Measurements from ENCODE around the gene ENDOD1. TPM values are rescaled to one million over a fixed set of nuclear protein-coding genes. Genes with fewer than 3 reads are reported as not detected.
"Not testable (repeated sequence)": the region's sequence is repeated elsewhere in the genome, so short reads cannot be mapped to it uniquely, and the experiment has no call there.

ENDOD1 gene
- total RNA-seq, 1 experiment from 2014 or later: 16.2 TPM

DNA sequence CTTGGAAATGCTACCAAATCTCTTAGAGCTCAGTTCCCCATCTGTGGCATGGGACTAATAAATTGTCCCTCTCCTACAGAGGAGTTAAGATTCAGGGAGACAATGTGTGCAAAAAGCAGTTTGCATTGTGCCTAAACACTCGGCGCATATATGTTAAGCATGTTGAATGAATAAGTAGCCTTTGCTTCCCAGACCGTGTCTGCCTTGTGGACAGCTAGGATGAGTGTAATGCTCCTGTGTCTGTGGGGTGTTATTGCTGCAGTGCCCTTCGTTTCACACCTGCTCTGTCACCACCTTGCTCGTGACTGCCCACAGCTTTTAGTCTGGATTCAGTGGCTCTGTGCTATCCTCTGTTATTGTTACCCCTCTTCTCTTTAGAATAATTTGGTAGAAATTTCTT is 14.1 kb downstream of the ENDOD1 start:
- no peak for DNase-seq (ENCODE audit: low read depth)

DNA sequence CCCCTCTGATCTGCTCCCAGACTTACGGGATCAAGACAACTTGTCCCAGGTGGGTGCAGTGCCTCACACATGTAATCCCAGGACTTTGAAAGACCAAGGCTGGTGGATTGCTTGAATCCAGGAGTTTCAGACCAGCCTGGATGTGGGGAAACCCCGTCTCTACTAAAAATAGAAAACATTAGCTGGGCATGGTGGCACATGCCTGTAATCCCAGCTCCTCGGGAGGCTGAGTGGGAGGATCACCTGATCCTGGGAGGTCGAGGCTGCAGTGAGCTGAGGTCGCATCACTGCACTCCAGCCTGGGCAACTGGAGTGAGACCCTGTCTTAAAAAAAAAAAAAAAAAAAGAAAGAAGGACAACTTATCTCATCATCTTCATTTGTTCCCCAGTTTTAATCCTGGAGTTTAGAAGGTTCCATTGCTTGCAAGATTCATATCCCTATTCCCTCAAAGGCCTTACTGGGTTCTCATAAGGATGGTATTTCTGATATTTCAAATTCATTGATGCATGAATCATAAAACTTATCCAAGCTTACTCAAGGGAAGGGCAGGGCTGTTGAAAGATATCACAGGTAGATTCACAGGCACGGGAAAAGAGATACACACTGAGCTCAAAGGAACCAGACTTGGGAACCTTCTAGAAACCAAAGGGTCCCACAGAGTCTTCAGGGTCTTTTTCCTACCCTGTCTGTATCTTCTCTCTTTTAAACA is 14.6 kb downstream of the ENDOD1 start:
- DNase-seq (ENCODE audit: low read depth): no peak

DNA sequence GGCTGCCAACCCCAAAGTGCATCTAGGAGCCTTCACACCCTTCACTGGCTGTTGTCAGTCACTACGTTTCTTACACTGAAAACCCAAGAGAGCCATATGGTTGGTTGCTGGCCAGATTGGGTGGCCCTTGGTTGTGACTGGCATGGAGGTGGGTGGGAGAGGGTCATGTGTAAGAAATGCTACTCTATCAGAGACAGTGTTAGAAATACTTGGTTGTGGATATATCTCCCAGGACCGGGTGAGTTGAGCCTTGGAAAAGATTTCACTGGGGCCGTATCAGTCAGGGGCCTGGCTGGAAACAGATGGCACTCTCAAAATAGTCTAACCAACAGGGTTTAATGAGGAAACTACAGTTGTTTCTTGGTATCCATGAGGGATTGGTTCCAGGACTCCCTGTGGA is 15.2 kb downstream of the ENDOD1 start:
- no peak for DNase-seq (ENCODE audit: low read depth)

GRCh38 chr11:95108159-95108611 is 18.5 kb downstream of the ENDOD1 start:
- DNase-seq (ENCODE audit: low read depth): peak; percentile 87

- peak; percentile 71 for DNase-seq (ENCODE audit: low read depth)
These were observed 19.3 kb downstream of the ENDOD1 start for GRCh38 chr11:95108671-95109551.

DNA sequence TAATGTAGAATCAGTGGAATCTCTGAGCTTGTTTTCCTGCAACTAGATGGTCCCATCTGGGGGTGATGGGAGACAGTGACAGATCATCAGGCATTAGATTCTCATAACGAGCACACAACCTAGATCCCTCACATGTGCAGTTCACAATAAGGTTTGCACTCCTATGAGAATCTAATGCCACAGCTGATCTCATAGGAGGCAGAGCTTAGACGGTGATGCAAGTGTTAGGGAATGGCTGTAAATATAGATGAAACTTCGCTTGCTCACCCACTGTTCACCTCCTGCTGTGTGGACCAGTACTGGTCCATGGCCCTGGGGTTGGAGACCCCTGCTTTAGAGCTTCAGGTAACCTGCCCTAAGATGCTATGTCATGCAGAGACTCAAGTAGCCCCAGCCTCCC is 21.8 kb downstream of the ENDOD1 start:
- DNase-seq (ENCODE audit: low read depth): not testable (repeated sequence)

DNA sequence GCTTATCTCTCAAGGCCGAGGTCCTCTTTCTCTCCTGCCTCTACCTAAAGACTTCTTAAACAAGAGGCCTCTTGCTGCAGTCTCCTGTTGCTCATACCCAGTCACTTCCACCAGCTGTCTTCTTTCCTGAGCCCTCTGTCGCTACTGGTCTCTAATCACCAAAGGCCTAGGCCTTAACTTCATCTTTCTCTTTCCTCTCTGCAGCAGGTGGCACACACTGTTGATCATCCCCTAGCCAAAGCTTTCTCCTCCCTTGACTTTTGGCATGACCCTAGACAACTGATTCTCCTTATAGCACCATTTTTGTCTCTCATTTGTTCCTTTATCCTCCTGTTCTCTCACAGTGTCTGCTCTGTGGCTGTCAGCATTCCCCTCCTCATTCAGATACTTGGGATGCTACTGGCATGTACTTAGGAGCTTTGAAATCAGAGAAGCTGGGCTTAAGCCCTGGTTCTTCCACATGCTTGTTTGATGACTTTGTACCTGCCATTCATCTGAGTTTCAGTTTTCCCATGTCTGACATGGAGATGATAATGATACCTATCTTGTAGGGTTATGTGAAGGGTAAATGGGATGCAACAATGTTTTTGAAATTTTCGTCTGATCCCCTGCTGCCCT is 22.4 kb downstream of the ENDOD1 start:
- no peak for DNase-seq (ENCODE audit: low read depth)

- DNase-seq (ENCODE audit: low read depth): no peak
These were observed 26.0 kb downstream of the ENDOD1 start for GRCh38 chr11:95115597-95115996.

DNA sequence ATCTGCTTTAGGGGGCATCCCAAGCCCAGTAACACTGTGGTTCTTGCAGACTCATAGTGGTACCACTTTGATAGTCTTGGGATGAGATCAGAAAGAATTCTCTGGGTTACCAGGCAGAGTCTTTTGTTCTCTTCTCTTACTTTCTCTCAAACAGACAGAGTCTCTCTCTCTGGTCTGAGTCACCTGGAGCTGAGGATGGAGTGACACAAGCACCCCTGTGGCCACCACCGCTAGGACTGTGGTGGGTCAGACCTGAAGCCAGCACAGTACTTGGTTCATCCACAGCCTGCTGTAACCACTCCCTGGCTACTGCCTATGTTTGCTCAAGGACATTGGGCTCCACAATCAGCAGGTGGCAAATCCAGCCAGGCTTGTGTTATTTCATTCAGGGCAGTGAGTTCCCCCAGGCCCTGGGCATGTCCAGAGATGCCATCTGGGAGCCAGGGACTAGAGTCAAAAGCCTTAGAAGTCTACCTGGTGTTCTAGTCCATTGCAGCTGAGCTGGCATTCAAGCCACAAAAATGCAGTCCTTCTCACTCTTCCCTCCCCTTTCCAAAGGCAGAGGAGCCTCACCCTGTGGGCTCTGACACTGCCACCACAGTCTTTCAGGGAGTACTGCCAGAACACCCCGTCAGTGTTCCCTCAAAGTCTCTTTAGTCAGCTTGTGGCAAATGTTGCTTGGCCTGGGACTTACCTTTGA is 29.9 kb downstream of the ENDOD1 start:
- DNase-seq (ENCODE audit: low read depth): no peak

GRCh38 chr11:95121698-95122097 is 32.1 kb downstream of the ENDOD1 start:
- DNase-seq (ENCODE audit: low read depth): no peak

- DNase-seq (ENCODE audit: low read depth): no peak
These were observed 33.9 kb downstream of the ENDOD1 start for GRCh38 chr11:95123556-95123955.

DNA sequence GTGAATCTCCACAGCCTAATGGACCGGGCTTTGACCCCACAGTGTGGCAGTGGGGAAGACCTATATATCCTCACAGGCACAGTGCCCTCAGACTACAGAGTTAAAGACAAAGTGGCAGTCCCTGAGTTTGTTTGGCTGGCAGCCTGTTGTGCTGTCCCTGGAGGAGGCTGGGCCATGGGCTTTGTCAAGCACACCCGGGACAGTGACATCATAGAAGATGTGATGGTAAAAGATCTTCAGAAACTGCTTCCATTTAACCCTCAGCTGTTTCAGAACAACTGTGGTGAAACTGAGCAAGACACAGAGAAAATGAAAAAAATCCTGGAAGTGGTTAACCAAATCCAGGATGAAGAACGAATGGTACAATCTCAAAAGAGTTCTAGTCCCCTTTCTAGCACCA is 39.0 kb downstream of the ENDOD1 start:
- no peak for DNase-seq (ENCODE audit: low read depth)

DNA sequence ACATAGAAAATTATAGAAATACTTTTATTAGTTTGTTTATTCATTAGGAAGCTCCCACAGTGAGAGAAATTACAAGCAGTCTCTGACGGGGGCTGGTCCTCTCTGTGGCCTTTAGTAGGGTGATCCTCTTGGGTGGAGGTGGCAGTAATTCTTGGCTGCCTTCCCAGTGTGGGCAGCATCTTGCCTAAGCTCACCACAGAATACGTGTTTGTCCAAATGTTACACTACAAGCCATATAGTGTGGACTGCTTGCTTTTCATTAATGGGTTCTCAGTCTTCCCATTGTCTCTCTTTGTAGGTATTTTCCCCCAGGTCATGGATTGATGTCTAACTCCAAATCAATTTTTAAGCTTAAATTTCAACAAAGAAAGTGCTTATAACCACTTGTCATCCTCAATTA is 43.3 kb downstream of the ENDOD1 start:
- peak; percentile 35 for DNase-seq (ENCODE audit: low read depth)

- peak; percentile 59 for DNase-seq (ENCODE audit: low read depth)
These were observed 44.8 kb downstream of the ENDOD1 start for GRCh38 chr11:95134491-95134890.

DNA sequence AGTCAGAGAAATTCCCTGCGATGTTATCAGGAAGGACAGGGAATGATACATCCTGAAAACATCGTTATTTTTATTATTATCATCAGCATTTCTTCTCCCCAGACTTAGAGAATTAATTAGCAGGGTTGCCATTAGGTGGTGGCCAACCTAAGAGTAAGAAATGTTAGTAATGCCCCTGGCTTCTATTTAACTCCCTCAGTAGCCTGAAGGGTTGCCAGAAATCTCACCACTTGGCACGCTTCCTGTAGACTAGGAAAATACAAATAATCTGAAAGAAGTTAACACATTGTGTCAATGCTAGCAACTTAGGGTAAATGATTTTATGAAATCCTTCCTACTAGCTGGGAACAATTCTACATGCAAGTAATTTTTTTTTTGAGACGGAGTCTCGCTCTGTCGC is 45.5 kb downstream of the ENDOD1 start:
- DNase-seq (ENCODE audit: low read depth): no peak

DNA sequence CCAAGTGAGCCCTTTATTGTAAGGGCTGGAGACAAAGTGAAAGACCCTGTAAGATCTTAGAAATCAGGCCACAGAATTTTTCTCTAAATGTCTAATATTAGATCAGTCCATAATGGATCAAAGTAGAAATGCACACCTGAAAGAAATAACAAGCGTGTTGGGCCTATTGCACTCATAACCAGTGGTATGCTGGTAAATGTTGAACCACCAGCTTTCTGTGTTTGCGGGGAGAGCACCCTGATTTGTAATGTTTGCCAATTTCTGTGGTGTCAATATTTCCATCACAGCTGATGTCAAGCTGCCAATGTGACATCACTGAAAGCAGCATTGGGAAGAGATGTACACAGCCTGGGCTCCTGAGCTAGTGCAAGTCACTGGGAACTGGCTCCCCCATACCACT is 46.2 kb downstream of the ENDOD1 start:
- DNase-seq (ENCODE audit: low read depth): no peak

DNA sequence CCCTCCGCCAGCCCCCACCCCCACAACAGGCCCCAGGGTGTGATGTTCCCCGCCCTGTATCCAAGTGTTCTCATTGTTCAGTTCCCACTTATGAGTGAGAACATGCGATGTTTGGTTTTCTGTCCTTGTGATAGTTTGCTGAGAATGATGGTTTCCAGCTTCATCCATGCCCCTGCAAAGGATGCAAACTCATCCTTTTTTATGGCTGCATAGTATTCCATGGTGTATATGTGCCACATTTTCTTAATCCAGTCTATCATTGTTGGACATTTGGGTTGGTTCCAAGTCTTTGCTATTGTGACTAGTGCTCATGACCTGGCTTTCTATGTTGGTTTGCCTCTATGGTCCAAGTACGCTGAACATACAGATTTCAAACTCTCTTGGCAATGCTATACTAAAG is 47.1 kb downstream of the ENDOD1 start:
- not testable (repeated sequence) for DNase-seq (ENCODE audit: low read depth)

DNA sequence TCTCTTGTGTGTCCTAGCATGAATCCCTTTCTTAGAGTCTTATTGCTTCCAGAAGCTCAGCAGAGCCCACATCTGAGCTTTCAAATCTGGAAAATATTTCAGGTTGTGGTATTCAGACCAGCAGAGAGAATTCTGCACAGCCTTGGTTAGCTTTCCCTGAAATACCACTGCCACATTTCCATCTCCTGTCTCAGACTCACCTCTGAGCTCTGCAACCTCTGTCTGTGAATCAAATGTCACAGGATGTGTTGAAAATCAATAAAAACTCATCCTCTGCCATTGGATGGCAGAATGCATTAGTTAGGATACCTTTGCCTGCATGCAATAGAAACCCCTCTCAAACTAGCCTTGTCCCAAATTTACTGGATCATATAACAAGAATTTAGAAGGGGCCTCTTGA is 47.7 kb downstream of the ENDOD1 start:
- DNase-seq (ENCODE audit: low read depth): no peak

DNA sequence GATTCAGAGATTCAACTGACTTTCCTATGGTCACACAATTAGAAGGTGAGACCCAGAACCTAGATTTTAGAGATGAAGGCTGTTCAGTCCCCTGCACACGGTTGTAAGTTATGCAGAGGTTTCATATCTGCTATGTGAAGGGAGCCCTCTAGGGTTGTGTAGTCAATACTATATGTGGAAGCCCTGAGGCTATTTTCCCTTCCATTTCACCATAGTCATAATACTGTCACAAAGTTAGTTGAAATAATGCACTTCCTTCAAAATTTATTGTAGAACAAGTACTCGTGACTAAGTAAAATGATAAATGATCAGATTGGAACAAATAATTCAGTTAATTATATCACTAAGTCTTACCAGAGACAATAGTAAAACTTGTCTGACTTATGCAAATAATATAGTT is 48.8 kb downstream of the ENDOD1 start:
- no peak for DNase-seq (ENCODE audit: low read depth)

GRCh38 chr11:95140397-95141033 is 50.9 kb downstream of the ENDOD1 start:
- DNase-seq (ENCODE audit: low read depth): peak; percentile 35

GRCh38 chr11:95142431-95142830 is 52.8 kb downstream of the ENDOD1 start:
- DNase-seq (ENCODE audit: low read depth): no peak
